Nucleus accumbens (tissue), 56 donors: Measurements from ENCODE around the gene GOSR1.
"Not testable (repeated sequence)": the region's sequence is repeated elsewhere in the genome, so short reads cannot be mapped to it uniquely, and the experiment has no call there.

Experiments used
- DNase-seq, 56 donors: peaks; one replicate each; lab custom pipeline; 2025; lab: John Stamatoyannopoulos, UW

Gene GOSR1

DNA sequence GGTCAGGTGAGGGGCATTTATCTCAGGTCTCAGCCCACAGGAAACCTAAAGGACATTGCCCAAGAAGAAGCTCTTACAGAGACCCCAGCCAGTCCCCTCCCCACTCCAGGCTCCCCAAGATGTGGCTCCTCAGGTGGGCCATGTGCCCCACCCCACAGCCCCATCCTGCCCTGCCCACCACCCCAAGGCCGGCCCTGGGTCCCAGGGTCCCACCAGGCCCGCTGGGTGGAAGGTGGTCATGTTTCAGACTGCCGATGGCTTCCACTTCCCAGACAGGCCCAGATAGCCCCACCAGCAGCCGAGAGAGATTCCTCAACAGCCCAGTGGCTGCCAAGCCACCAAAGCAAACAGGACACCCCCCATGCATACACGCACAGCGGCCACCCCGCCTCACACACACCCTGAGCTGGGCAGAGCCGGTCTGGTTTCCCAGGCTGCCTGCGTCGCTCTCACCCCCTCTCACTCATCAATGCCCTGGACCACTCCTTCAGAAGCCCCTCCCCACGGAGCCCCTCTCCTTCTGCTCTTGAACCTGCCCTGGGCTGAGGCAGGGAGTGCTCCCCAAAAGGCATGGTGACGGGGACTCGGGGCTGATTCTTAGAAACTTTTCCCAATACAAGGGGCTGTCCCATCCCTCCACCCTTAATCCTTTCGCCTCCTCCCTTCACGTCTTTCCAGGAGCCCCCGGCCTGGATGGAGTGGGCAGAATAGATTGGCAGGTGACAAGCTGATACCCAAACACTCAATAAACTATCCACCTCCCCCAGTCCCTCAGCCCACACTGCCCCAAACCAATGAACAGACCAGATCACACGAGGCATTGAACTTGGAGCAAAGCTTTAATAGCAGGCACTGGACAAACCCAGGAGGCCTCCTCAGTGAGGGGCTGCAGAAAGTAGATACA is 95.7 kb downstream of the GOSR1 start:
- not testable (repeated sequence) for DNase-seq

DNA sequence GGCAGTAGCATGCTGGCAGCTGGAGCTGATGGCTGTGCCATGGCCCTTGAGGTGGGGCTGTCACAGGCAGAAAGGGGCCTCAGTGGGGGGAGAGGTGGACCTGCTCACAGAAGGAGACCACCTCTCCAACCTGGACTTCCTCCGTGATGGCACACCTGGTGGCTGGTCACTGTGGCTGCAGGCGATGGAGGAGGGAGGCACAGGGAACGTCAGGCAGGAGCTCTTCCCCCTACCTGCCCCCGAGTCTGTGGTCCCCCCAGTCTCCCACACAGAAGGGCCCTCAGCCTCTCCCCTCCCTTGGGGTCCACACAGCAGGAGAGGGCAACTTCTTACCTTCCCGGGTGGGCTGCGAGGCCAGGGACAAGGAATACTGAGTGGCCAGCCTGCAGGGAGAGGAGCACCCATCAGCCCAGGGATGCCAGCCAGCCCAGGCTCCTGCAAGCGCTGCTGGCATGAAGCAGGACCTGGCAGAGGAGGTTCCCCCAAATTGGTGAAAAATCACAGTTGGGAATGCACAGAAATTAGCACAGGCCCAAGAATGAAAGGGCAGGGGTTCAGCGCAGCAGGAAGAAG is 96.5 kb downstream of the GOSR1 start:
- DNase-seq: no peak

- DNase-seq: not testable (repeated sequence)
These were observed 97.1 kb downstream of the GOSR1 start for GRCh38 chr17:30574309-30574708.

GRCh38 chr17:30574806-30575205 is 97.6 kb downstream of the GOSR1 start:
- not testable (repeated sequence) for DNase-seq

DNA sequence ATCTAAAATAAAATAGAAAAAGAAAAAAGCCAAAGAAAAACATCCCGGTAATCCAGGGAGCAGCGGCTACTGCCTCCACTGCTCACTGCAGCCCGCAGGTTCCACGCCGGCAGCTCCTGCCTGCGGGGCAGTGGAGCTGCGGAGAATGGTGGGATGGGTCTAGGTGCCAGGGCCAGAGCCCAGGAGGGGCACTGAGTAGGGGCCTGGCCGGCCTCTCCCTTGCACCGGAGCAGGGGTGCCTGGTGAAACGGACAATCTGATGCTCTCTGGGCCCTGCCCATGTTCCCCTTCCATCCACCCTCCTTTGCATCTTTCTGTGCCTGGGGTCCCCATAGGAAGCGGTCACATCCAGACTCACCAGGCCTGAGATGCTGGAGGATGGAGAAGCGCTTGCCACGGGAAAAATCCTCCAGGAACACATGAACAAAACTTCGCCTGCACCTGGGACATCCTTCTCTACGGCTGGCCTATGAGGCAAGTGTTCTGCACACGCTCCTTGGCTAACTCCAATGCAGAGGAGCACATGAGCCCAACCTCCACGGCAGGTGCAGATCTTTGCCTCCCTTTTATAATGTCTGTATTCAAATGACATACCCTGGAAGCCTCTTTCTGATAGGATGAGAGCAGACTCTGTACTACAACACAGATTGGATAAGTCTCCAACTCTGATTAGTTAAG is 98.6 kb downstream of the GOSR1 start:
- DNase-seq: not testable (repeated sequence)

DNA sequence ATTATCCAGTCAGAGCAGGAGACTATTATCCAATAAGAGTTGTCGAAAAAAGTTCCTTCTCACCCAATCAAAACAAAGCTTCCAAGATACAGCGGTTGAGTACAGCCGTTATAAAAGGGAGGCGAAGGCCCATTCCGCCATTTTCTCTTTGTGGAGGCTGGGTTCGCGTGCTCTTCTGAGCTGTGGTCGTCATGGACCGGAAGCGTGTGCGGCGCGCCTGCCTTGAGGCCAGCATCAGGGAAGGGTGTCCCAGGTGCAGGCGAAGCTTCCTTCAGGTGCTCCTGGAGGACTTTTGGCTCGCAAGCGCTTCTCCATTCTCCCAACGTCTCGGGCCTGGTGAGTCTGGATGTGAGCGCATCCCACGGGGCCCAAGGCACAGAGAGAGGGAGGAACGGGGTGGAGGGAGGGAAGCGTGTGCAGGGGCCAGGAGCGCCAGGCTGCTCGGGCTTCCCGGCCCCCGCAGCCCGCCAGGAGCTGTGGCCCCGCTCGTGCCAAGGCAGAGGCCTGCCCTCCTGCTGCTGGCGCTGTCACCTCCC is 99.2 kb downstream of the GOSR1 start:
- peak in 1 of 56 donors; percentile 4 for DNase-seq
